ENCODE measurements around the gene NUBP2. TPM values are rescaled to one million over a fixed set of nuclear protein-coding genes. Genes with fewer than 3 reads are reported as not detected.

Gene NUBP2
- total RNA-seq, 1 experiment from 2014 or later, result 89.2 TPM

GRCh38 chr16:1826691-1827573, 44.2 kb downstream of the NUBP2 start, which contains the start of the genes FAHD1 and HAGH (continued):
- TF ChIP-seq ATF1 (CRISPR knock-in tag; IDR thresholded peaks at IDR 0.05), result peak; percentile 92; the same call in 1 of the 2 replicates
- peak; percentile 35; the same call in 1 of the 2 replicates for TF ChIP-seq PRDM15 (CRISPR knock-in tag; IDR thresholded peaks at IDR 0.05)

- H3K4me1 Mint-ChIP-seq, result peaks cover 17% of the 10 kb centered on the region
- H3K27me3 Mint-ChIP-seq (ENCODE audit: low read depth), result peaks cover 2% of the 10 kb centered on the region
- no peak overlapping the region for H3K27ac Mint-ChIP-seq
- no peak for DNase-seq (ENCODE audit: low spot score)
- CTCF ChIA-PET, result interaction anchor here (1.6 kb wide), 1 partner anchor 103 kb away, joined by 3 read pairs; no protein-coding TSS in a partner anchor
- H3K9me3 Mint-ChIP-seq, result no peaks in the 10 kb centered on the region
- peak overlapping the region; percentile 95 for H3K4me3 Mint-ChIP-seq
- POLR2A ChIA-PET, result no interaction called here
- no peaks in the 10 kb centered on the region for H3K36me3 Mint-ChIP-seq
- TF ChIP-seq USF1 (CRISPR knock-in tag; IDR thresholded peaks at IDR 0.05) (no peak), ESRRA (CRISPR knock-in tag; IDR thresholded peaks at IDR 0.05; ENCODE audit: borderline replicate concordance) (no peak), ATF6 (CRISPR knock-in tag; IDR thresholded peaks at IDR 0.05) (no peak), ZNF121 (CRISPR knock-in tag; IDR thresholded peaks at IDR 0.05) (no peak), PREB (CRISPR knock-in tag; IDR thresholded peaks at IDR 0.05; ENCODE audit: borderline replicate concordance) (no peak), ZNF512 (CRISPR knock-in tag; IDR thresholded peaks at IDR 0.05; ENCODE audit: borderline replicate concordance) (no peak), RELA (CRISPR knock-in tag; IDR thresholded peaks at IDR 0.05; ENCODE audit: borderline replicate concordance) (no peak), JAZF1 (CRISPR knock-in tag; IDR thresholded peaks at IDR 0.05) (no peak)
- no peak for ATAC-seq
These were observed 46.1 kb downstream of the NUBP2 start for GRCh38 chr16:1828645-1829410.

- TF ChIP-seq NFE2L1 (CRISPR knock-in tag; IDR thresholded peaks at IDR 0.05) (no peak), ETV6 (CRISPR knock-in tag; IDR thresholded peaks at IDR 0.05) (no peak)
- POLR2A ChIA-PET, result no interaction called here
- DNase-seq (ENCODE audit: low spot score) (no peak), ATAC-seq (no peak)
- Mint-ChIP-seq H3K4me1 (peaks cover 15% of the 10 kb centered on the region), H3K27ac (no peak overlapping the region), H3K27me3 (ENCODE audit: low read depth) (peaks cover 2% of the 10 kb centered on the region), H3K4me3 (no peak overlapping the region), H3K36me3 (no peaks in the 10 kb centered on the region), H3K9me3 (no peaks in the 10 kb centered on the region)
- CTCF ChIA-PET, result interaction anchor here (0.9 to 1.6 kb wide), 2 partner anchors 102 to 111 kb away, joined by 3 read pairs; no protein-coding TSS in a partner anchor
These were observed 47.5 kb downstream of the NUBP2 start for GRCh38 chr16:1830213-1830612.
